GM12872 (cell line): ENCODE data around the gene MC3R.

Source experiments
- CTCF ChIP-seq: IDR thresholded peaks from 3 replicates; pipeline ENCODE4 v1.5.1; 2011; ENCODE audit warnings: low read depth, mild to moderate bottlenecking, low read length, moderate library complexity; ENCODE audit not compliant: insufficient read depth

Gene MC3R

GRCh38 chr20:56211051-56211450 is 37.5 kb upstream of the MC3R start:
- no peak for TF ChIP-seq CTCF

DNA sequence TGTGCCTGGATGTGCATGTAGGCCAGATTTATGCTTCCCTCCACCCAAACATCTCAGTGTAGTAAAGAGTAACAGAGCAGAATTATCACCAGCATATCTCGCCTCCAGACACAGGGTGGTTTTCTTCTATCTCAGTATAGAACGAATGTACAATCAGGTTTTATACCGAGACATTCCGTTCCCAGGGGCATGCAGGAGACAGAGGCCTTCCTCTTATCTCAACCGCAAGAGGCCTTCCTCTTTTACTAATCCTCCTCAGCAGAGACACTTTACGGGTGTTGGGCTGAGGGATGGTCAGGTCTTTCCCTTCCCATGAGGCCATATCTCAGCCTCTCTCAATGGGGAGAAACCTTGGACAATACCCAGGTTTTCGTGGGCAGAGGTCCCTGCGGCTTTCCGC is 36.4 kb upstream of the MC3R start:
- TF ChIP-seq CTCF = no peak

DNA sequence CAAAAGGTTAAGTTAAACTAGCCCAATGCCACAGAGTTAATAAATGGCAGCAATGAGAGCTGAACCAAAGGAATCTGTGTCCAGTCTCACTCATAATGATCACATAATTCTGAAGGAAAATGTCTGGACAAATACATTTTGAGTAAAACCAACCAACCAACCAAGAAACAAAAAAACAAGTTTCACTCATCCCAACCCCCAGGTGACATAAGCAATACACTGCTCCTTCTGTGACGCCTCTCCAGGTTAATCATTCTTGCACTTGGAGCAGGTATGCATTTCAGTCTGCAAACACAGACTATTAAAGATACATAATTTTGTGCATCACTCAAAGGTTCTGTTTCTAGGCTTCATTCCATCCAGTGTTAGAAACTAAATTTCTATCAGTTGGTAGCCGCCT is 35.2 kb upstream of the MC3R start:
- no peak for TF ChIP-seq CTCF

- TF ChIP-seq CTCF = no peak
Observed at GRCh38 chr20:56215115-56215514, 33.4 kb upstream of the MC3R start.

DNA sequence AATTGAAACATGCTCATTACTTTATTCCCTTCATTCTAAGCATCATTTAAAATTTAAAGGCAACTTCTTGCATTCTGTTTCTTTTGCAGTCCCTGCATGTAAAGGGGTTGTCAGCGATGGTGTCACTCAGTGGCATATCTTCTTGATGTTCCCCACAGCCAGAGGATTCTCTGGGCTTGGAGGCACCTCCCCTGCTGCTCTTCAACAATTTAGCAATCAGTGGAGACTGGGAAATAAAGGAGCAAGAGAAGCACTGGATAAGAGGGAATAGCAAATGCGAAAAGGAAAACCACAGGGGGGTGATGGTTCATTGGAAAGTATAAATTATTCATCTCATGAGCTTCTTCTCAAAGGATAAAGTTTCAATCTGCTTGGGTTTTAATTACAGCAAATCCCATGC is 30.7 kb upstream of the MC3R start:
- no peak for TF ChIP-seq CTCF

DNA sequence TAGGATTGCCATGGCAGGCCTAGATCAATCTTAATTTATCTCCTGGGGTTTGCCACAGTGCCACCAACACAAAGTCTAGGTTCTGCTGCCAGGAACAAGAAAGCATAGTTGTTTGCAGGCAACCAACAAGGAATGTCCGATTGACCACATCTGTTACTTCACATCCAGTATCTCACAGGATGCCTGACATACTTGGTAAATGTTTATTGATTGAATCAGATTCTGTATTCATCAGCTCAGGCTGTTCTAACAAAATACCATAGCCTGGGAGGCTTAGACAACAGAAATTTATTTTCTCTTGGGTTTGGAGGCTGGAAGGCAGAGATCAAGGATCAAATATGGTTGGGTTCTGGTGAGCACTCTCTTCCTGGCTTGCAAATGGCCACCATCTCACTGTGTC is 26.3 kb upstream of the MC3R start:
- no peak for TF ChIP-seq CTCF

GRCh38 chr20:56222945-56223344 is 25.6 kb upstream of the MC3R start:
- no peak for TF ChIP-seq CTCF

DNA sequence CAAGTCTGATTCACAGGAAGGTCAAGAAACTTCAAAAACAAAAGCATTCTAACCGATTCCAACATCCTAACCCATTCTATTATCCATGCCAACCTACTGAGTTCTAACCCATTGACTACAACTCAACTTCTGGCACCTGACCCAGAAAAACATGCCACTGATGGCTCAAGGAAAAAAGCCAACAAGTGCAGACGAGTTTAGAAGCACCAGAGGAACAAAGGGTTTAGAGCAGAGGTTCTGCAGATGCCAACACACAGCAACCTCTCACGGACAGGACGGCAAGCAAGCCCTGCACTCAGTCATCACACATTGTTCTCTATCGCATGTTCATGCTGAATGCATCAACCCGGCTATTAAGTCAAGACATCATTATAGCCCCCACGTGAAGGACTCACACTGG is 25.2 kb upstream of the MC3R start:
- no peak for TF ChIP-seq CTCF
